ENCODE data around the gene FOXJ1.

Gene FOXJ1

GRCh38 chr17:76140661-76141211 lies 309 bp downstream of the FOXJ1 start:
- no peak for DNase-seq

- DNase-seq: peak; percentile 58
Measured at GRCh38 chr17:76139801-76140660, 1.0 kb downstream of the FOXJ1 start.

GRCh38 chr17:76138896-76139752 lies 1.9 kb downstream of the FOXJ1 start:
- no peak for DNase-seq

- no peak for DNase-seq
Measured at GRCh38 chr17:76138234-76138895, 2.7 kb downstream of the FOXJ1 start.

GRCh38 chr17:76137351-76138233 lies 3.5 kb downstream of the FOXJ1 start:
- no peak for DNase-seq

- DNase-seq: no peak
Measured at GRCh38 chr17:76137001-76137350, 4.1 kb downstream of the FOXJ1 start.

GRCh38 chr17:76136276-76137000 lies 4.6 kb downstream of the FOXJ1 start:
- no peak for DNase-seq

- no peak for DNase-seq
Measured at GRCh38 chr17:76135810-76136188, 5.2 kb downstream of the FOXJ1 start.

GRCh38 chr17:76134911-76135809 lies 5.9 kb downstream of the FOXJ1 start:
- DNase-seq: no peak

- DNase-seq: no peak
Measured at GRCh38 chr17:76132574-76133338, 8.3 kb downstream of the FOXJ1 start.

- DNase-seq: no peak
Measured at GRCh38 chr17:76131692-76132573, 9.1 kb downstream of the FOXJ1 start.

- no peak for DNase-seq
Measured at GRCh38 chr17:76131051-76131691, 9.9 kb downstream of the FOXJ1 start.

GRCh38 chr17:76130473-76130872 lies 10.6 kb downstream of the FOXJ1 start:
- DNase-seq: no peak

GRCh38 chr17:76125922-76126321 lies 15.1 kb downstream of the FOXJ1 start:
- DNase-seq: no peak

- DNase-seq: no peak
Measured at GRCh38 chr17:76125391-76125675, 15.7 kb downstream of the FOXJ1 start.

- no peak for DNase-seq
Measured at GRCh38 chr17:76124582-76125390, 16.3 kb downstream of the FOXJ1 start.

Measured in stimulated activated CD4-positive, alpha-beta T cell treated with anti-CD3 and anti-CD28 coated beads, Interleukin-15, amount 100 ng/mL, for 24 hours (primary cell).